ENCODE results near the gene NEDD9. TPM values are rescaled to one million over a fixed set of nuclear protein-coding genes. Genes with fewer than 3 reads are reported as not detected.

The NEDD9 gene
- total and polyA plus RNA-seq, 2 of the 4 experiments (the other 2 are of a cell fraction): 7.6 to 16.5 TPM

DNA sequence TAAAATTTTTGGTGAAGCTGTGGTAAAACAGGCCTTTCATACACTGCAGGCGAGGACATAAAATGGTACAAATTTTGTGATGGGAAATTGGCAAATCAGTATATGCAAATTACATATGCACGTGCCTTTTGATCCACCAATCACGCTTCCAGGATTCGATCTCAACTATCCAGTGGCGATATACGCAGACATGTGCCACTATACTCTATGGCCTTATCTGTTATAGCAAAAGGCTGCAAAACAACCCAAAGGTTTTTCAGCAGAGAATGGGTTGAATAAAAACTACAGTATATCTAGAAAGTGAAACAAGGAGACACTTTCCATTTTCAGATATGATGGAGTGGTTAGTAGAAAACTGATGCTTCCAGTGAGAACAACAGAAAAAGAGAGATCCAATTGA, 79.0 kb downstream of the NEDD9 start:
- H3K9ac ChIP-seq (ENCODE audit: low read depth, low read length): no peak overlapping the region
- no peak overlapping the region for H2BK20ac ChIP-seq (ENCODE audit: low read depth, low read length)
- ChIA-PET POLR2A (ENCODE audit: unreplicated experiment) (no interaction called here), CTCF (no interaction called here)
- no peak overlapping the region for H2BK120ac ChIP-seq (ENCODE audit: low read depth, low read length)
- H3K79me1 ChIP-seq (ENCODE audit: low read depth in 1 of 2, low read length in 2 of 2): no peaks in the 10 kb centered on the region
- H3K14ac ChIP-seq (replicated peaks; ENCODE audit: low read depth, low read length): no peak overlapping the region
- H3K4me2 ChIP-seq (ENCODE audit: low read depth, low read length): no peak overlapping the region
- no peak overlapping the region for H2AK9ac ChIP-seq (replicated peaks; ENCODE audit: low read depth, low read length, poor library complexity)
- H4K20me1 ChIP-seq (ENCODE audit: insufficient read depth, low read length): no peaks in the 10 kb centered on the region
- no peak overlapping the region for H3K18ac ChIP-seq (ENCODE audit: low read depth, low read length)
- no peak overlapping the region for H2BK15ac ChIP-seq (ENCODE audit: low read depth, low read length)
- H2BK5ac ChIP-seq (ENCODE audit: low read depth, low read length, poor library complexity, severe bottlenecking): no peak overlapping the region
- WGBS, 2 experiments (ENCODE audit: extremely low coverage in 2 of 2, insufficient read length in 1 of 2): 100% methylated on average over 1 of the region's 6 CpGs; no CpG with 5 or more reads in 1 of the 2 experiments
- H3K9me1 ChIP-seq (ENCODE audit: insufficient read depth, low read length): no peaks in the 10 kb centered on the region
- H4K8ac ChIP-seq (ENCODE audit: low read depth in 2 of 2, low read length in 2 of 2): no peak overlapping the region
- H3K9me3 ChIP-seq (ENCODE audit: control insufficient read depth, insufficient read depth, low read length): no peaks in the 10 kb centered on the region
- H3K23ac ChIP-seq (ENCODE audit: low read depth, low read length): no peak overlapping the region
- H3K36me3 ChIP-seq (ENCODE audit: control insufficient read depth, insufficient read depth, low read length): no peaks in the 10 kb centered on the region
- no peak overlapping the region for H3K4ac ChIP-seq (ENCODE audit: low read depth, low read length)
- TF ChIP-seq POLR2A (IDR thresholded peaks at IDR 0.05; ENCODE audit: low read depth, low read length): no peak
- TF ChIP-seq FOS (IDR thresholded peaks at IDR 0.05; ENCODE audit: low read depth, low read length): no peak
- TF ChIP-seq, protein P1, sequence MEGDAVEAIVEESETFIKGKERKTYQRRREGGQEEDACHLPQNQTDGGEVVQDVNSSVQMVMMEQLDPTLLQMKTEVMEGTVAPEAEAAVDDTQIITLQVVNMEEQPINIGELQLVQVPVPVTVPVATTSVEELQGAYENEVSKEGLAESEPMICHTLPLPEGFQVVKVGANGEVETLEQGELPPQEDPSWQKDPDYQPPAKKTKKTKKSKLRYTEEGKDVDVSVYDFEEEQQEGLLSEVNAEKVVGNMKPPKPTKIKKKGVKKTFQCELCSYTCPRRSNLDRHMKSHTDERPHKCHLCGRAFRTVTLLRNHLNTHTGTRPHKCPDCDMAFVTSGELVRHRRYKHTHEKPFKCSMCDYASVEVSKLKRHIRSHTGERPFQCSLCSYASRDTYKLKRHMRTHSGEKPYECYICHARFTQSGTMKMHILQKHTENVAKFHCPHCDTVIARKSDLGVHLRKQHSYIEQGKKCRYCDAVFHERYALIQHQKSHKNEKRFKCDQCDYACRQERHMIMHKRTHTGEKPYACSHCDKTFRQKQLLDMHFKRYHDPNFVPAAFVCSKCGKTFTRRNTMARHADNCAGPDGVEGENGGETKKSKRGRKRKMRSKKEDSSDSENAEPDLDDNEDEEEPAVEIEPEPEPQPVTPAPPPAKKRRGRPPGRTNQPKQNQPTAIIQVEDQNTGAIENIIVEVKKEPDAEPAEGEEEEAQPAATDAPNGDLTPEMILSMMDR (conservative IDR thresholded peaks at IDR 0.05; ENCODE audit: low read depth, low read length): no peak
- no peak for TF ChIP-seq BHLHE40 (IDR thresholded peaks at IDR 0.05; ENCODE audit: low read depth, low read length)
- TF ChIP-seq MAZ (IDR thresholded peaks at IDR 0.05; ENCODE audit: borderline replicate concordance, low read depth, low read length): no peak
- no peak for TF ChIP-seq RAD21 (IDR thresholded peaks at IDR 0.05; ENCODE audit: low read length)
- no peak for TF ChIP-seq RCOR1 (IDR thresholded peaks at IDR 0.05; ENCODE audit: insufficient replicate concordance, low read length)
- TF ChIP-seq, protein P2, sequence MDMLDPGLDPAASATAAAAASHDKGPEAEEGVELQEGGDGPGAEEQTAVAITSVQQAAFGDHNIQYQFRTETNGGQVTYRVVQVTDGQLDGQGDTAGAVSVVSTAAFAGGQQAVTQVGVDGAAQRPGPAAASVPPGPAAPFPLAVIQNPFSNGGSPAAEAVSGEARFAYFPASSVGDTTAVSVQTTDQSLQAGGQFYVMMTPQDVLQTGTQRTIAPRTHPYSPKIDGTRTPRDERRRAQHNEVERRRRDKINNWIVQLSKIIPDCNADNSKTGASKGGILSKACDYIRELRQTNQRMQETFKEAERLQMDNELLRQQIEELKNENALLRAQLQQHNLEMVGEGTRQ (IDR thresholded peaks at IDR 0.05; ENCODE audit: low read depth, low read length): no peak
- no peak for TF ChIP-seq SMC3 (IDR thresholded peaks at IDR 0.05; ENCODE audit: low read depth, low read length)
- in situ Hi-C loops (cut with MboI; ENCODE audit: low sequenced_read_pairs): no loop called here
- no peak overlapping the region for H3K4me3 ChIP-seq (ENCODE audit: insufficient read depth, low read depth, low read length)
- BruUV-seq (replicated peaks): no TSS peak
- intact Hi-C loops (cut with micrococcal nuclease): no loop called here
- ATAC-seq (ENCODE audit: low read depth): no peak
- dilution Hi-C loops (cut with HindIII; ENCODE audit: low sequenced_read_pairs, unreplicated experiment): no loop called here
- no peak overlapping the region for H4K91ac ChIP-seq (ENCODE audit: insufficient read depth, low read depth, low read length)
- H3K27ac ChIP-seq (ENCODE audit: insufficient read depth, low read length): no peak overlapping the region
- no peak overlapping the region for H2AK5ac ChIP-seq (ENCODE audit: low read depth, low read length)
- H3K56ac ChIP-seq (ENCODE audit: extremely low read depth, insufficient read depth, low read length): no peak overlapping the region
- H4K5ac ChIP-seq (ENCODE audit: low read depth, low read length): no peak overlapping the region
- H2AFZ ChIP-seq (replicated peaks; ENCODE audit: low read length, poor library complexity): no peak overlapping the region
- H3K27me3 ChIP-seq (ENCODE audit: control insufficient read depth, insufficient read depth, low read length): no peaks in the 10 kb centered on the region
- H3K4me1 ChIP-seq (ENCODE audit: control insufficient read depth, insufficient read depth, low read length): peaks cover 3% of the 10 kb centered on the region
- no peak for DNase-seq

All from IMR-90 (cell line).